ENCODE results near the gene PLPP1. TPM values are rescaled to one million over a fixed set of nuclear protein-coding genes. Genes with fewer than 3 reads are reported as not detected.

PLPP1 gene
- total RNA-seq, 2 donors from 2014 or later: 29.0 to 100 TPM

DNA sequence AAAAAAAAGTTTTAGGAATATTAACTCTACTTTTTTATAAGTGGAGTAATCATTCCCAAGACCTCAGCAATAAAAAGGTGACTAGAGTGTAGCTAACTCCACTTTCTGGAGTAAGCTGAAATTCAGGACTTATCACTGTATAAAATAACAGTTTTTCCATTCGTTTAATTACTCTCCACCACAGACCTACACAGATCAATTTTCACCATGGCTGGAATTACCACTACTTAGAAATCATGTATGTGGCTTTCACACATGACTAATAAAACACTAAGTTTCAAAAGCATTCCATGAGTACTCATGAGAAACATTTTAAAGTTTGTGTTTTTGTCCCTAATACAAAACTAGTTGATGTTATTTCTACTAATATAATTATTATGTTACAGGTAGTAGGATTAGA lies 9.9 kb downstream of the PLPP1 start:
- Histone ChIP-seq H3K27ac (ENCODE audit: low read depth, low read length) (no peak overlapping the region), H3K4me3 (ENCODE audit: low read length) (no peak overlapping the region), H3K27me3 (ENCODE audit: control insufficient read depth, insufficient read depth, low read length, poor library complexity, severe bottlenecking) (no peaks in the 10 kb centered on the region), H3K9ac (ENCODE audit: extremely low read depth, low read length, poor library complexity, severe bottlenecking) (no peak overlapping the region), H3K36me3 (ENCODE audit: control insufficient read depth, insufficient read depth, low read length) (peaks cover 45% of the 10 kb centered on the region), H3K9me3 (ENCODE audit: control insufficient read depth, low read length) (peaks cover 5% of the 10 kb centered on the region), H3K4me1 (ENCODE audit: control insufficient read depth, insufficient read depth, low read length) (no peaks in the 10 kb centered on the region)
- H3K27ac Mint-ChIP-seq: no peak overlapping the region
- H3K9me3 Mint-ChIP-seq: no peaks in the 10 kb centered on the region
- DNase-seq: no peak
- no peak overlapping the region for H3K4me3 Mint-ChIP-seq
- 94% methylated on average over 1 of the region's 1 CpG; no CpG with 5 or more reads in 1 of the 2 experiments for WGBS, 2 experiments (ENCODE audit: insufficient coverage in 1 of 2, insufficient read length in 1 of 2)
- H3K36me3 Mint-ChIP-seq (ENCODE audit: low read depth): peaks cover 52% of the 10 kb centered on the region
- TF ChIP-seq, protein P1, sequence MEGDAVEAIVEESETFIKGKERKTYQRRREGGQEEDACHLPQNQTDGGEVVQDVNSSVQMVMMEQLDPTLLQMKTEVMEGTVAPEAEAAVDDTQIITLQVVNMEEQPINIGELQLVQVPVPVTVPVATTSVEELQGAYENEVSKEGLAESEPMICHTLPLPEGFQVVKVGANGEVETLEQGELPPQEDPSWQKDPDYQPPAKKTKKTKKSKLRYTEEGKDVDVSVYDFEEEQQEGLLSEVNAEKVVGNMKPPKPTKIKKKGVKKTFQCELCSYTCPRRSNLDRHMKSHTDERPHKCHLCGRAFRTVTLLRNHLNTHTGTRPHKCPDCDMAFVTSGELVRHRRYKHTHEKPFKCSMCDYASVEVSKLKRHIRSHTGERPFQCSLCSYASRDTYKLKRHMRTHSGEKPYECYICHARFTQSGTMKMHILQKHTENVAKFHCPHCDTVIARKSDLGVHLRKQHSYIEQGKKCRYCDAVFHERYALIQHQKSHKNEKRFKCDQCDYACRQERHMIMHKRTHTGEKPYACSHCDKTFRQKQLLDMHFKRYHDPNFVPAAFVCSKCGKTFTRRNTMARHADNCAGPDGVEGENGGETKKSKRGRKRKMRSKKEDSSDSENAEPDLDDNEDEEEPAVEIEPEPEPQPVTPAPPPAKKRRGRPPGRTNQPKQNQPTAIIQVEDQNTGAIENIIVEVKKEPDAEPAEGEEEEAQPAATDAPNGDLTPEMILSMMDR (conservative IDR thresholded peaks at IDR 0.05): no peak
- peaks cover 8% of the 10 kb centered on the region for H3K4me1 Mint-ChIP-seq
- H3K27me3 Mint-ChIP-seq (ENCODE audit: insufficient read depth): no peaks in the 10 kb centered on the region

DNA sequence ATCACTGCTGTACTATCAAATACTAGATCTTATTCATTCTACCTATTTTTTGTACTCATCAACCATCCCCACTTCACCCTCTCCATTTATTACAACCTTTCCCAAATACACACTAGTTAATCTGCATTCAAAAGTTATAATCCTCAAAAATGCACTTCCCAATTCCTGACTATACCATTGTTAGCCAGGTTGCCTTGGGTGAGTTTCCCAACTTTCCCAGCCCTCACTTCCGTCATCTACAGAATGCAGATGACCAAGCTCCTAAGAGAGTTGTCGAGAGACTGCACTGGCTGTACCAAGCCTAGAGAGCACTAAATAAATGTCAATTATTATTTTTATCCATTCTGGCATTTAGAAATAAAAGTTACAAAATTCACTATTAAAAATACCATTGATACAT lies 11.5 kb downstream of the PLPP1 start:
- 83% methylated on average over 2 of the region's 2 CpGs; no CpG with 5 or more reads in 1 of the 2 experiments for WGBS, 2 experiments (ENCODE audit: insufficient coverage in 1 of 2, insufficient read length in 1 of 2)
- H3K27ac ChIP-seq (ENCODE audit: low read depth, low read length): no peak overlapping the region
- no peak overlapping the region for H3K27ac Mint-ChIP-seq
- H3K4me3 ChIP-seq (ENCODE audit: low read length): no peak overlapping the region
- DNase-seq: no peak
- TF ChIP-seq, protein P1 (conservative IDR thresholded peaks at IDR 0.05): no peak
- H3K27me3 Mint-ChIP-seq (ENCODE audit: insufficient read depth): no peaks in the 10 kb centered on the region
- H3K4me3 Mint-ChIP-seq: no peak overlapping the region
- no peaks in the 10 kb centered on the region for H3K9me3 Mint-ChIP-seq
- no peak overlapping the region for H3K9ac ChIP-seq (ENCODE audit: extremely low read depth, low read length, poor library complexity, severe bottlenecking)
- peaks cover 45% of the 10 kb centered on the region for H3K36me3 ChIP-seq (ENCODE audit: control insufficient read depth, insufficient read depth, low read length)
- H3K4me1 ChIP-seq (ENCODE audit: control insufficient read depth, insufficient read depth, low read length): no peaks in the 10 kb centered on the region
- peaks cover 5% of the 10 kb centered on the region for H3K9me3 ChIP-seq (ENCODE audit: control insufficient read depth, low read length)
- no peaks in the 10 kb centered on the region for H3K27me3 ChIP-seq (ENCODE audit: control insufficient read depth, insufficient read depth, low read length, poor library complexity, severe bottlenecking)
- H3K36me3 Mint-ChIP-seq (ENCODE audit: low read depth): peaks cover 55% of the 10 kb centered on the region
- H3K4me1 Mint-ChIP-seq: peaks cover 14% of the 10 kb centered on the region

DNA sequence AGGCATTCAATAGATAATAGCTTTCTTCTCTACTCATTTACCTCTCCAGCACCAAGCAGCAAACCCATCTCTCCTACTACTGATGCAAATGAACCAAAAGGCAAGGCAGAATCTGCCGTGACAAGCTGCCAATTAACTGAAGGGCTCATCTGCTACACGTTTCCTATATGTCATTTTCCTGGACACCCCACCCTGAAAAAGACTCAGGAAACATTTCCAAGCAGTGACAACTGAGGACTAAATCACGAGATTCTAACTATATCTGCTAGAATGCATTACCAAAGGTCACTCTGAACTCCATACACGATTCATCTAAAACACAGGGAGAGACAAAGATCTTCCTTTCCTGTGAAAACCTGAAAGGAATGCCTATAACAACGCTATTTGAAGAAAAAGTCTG lies 12.9 kb downstream of the PLPP1 start:
- H3K9me3 ChIP-seq (ENCODE audit: control insufficient read depth, low read length): no peaks in the 10 kb centered on the region
- Mint-ChIP-seq H3K27ac (no peak overlapping the region), H3K4me1 (peaks cover 24% of the 10 kb centered on the region), H3K36me3 (ENCODE audit: low read depth) (peaks cover 54% of the 10 kb centered on the region), H3K4me3 (no peak overlapping the region), H3K27me3 (ENCODE audit: insufficient read depth) (no peaks in the 10 kb centered on the region), H3K9me3 (no peaks in the 10 kb centered on the region)
- no peak overlapping the region for H3K4me3 ChIP-seq (ENCODE audit: low read length)
- 90 to 94% methylated on average over 4 to 5 of the region's 5 CpGs for WGBS, 2 experiments (ENCODE audit: insufficient coverage in 1 of 2, insufficient read length in 1 of 2)
- DNase-seq: no peak
- peaks cover 38% of the 10 kb centered on the region for H3K36me3 ChIP-seq (ENCODE audit: control insufficient read depth, insufficient read depth, low read length)
- no peaks in the 10 kb centered on the region for H3K4me1 ChIP-seq (ENCODE audit: control insufficient read depth, insufficient read depth, low read length)
- no peaks in the 10 kb centered on the region for H3K27me3 ChIP-seq (ENCODE audit: control insufficient read depth, insufficient read depth, low read length, poor library complexity, severe bottlenecking)
- TF ChIP-seq, protein P1 (conservative IDR thresholded peaks at IDR 0.05): no peak
- no peak overlapping the region for H3K27ac ChIP-seq (ENCODE audit: low read depth, low read length)
- no peak overlapping the region for H3K9ac ChIP-seq (ENCODE audit: extremely low read depth, low read length, poor library complexity, severe bottlenecking)
